K562 (cell line): ENCODE results near the gene ATF4. TPM values are rescaled to one million over a fixed set of nuclear protein-coding genes. Genes with fewer than 3 reads are reported as not detected.

Experiments
- ATAC-seq: fragments of 200-7000 bp; cut with Tn5 transposase; 3 replicates; pipeline ENCODE4 v1.9.1; 2020; ENCODE audit warnings: moderate library complexity
- BruUV-seq: library from RNA; stranded (reverse); fragments of 400-500 nt; replicated peaks from 2 replicates; lab custom pipeline; 2021; lab: Mats Ljungman, UMichigan
- CTCF ChIA-PET: fragments of 300-600 bp; formaldehyde crosslinking; extraction: SDS; loops from one replicate; lab custom pipeline; 2021; ENCODE audit warnings: low intra/inter-chr PET ratio; lab: Yijun Ruan, JAX
- POLR2A ChIA-PET: fragments of 300-600, 350-650 bp; sonication (Branson Sonifier 250); formaldehyde crosslinking; extraction: SDS; loops from one replicate; lab custom pipeline; 2021; ENCODE audit warnings: antibody characterized with exemption, inconsistent platforms; lab: Yijun Ruan, JAX
- DNase-seq, 4 experiments: peaks; one replicate each; pipeline versions ENCODE4 v3.0.0 to v3.0.0-alpha.2; 2011 to 2018; ENCODE audit warnings: low spot score in 3 of 4, mixed read lengths in 3 of 4; ENCODE audit errors: extremely low read depth in 1 of 4
- FAIRE-seq: peaks from 2 replicates; lab custom pipeline; 2011; peaks lifted over from hg19 to GRCh38; lab: Jason Lieb, UNC
- H2AFZ ChIP-seq: 2 replicates; pipeline ENCODE4 v1.6.0; 2011; ENCODE audit warnings: low read depth, low read length, control low read depth, inconsistent platforms
- H3K27ac ChIP-seq: fragments of 200-600 bp; 3 replicates; pipeline ENCODE4 v1.8.0; 2011; ENCODE audit warnings: low read depth, mild to moderate bottlenecking, control low read depth, inconsistent platforms, low read length, moderate library complexity, mixed read lengths; ENCODE audit errors: extremely low read depth
- H3K27me3 ChIP-seq, 2 experiments: fragments of 300-600 bp in 1 of 2; 2 replicates in 1 of 2; 3 replicates in 1 of 2; pipeline versions ENCODE4 v1.6.0 to v1.8.0; 2011; ENCODE audit warnings: inconsistent platforms in 2 of 2, low read length in 2 of 2, mild to moderate bottlenecking in 1 of 2, mixed read lengths in 1 of 2, moderate library complexity in 1 of 2; ENCODE audit not compliant: control insufficient read depth in 2 of 2, insufficient read depth in 2 of 2
- H3K36me3 ChIP-seq: fragments of 300-600 bp; 3 replicates; pipeline ENCODE4 v1.8.0; 2011; ENCODE audit warnings: mild to moderate bottlenecking, low read length, inconsistent platforms; ENCODE audit not compliant: control insufficient read depth, insufficient read depth
- H3K4me1 ChIP-seq, 2 experiments: fragments of 200-600 bp in 1 of 2; replicated peaks in 1 of 2; 2 replicates in 1 of 2; 3 replicates in 1 of 2; pipeline versions ENCODE4 v1.5.1 to v1.8.0; 2011; ENCODE audit warnings: inconsistent platforms in 2 of 2, low read length in 2 of 2, mild to moderate bottlenecking in 1 of 2, mixed read lengths in 1 of 2, moderate library complexity in 1 of 2; ENCODE audit not compliant: control insufficient read depth in 2 of 2, insufficient read depth in 2 of 2
- H3K4me2 ChIP-seq: 2 replicates; pipeline ENCODE4 v1.6.1; 2011; ENCODE audit warnings: low read length, control low read depth, inconsistent platforms, mixed read lengths; ENCODE audit not compliant: insufficient read depth
- H3K4me3 ChIP-seq: fragments of 200-600 bp; sonication (generic), shearing (Covaris generic); 2 replicates; pipeline ENCODE4 v1.5.1; 2016; ENCODE audit warnings: control low read depth, inconsistent platforms
- H3K79me2 ChIP-seq: fragments of 200-600 bp; 3 replicates; pipeline ENCODE4 v1.8.0; 2011; ENCODE audit warnings: low read length, inconsistent platforms; ENCODE audit not compliant: control insufficient read depth, insufficient read depth
- H3K9ac ChIP-seq, 2 experiments: 2 replicates each; pipeline versions ENCODE4 v1.6.0 to v1.6.1; 2011; ENCODE audit warnings: low read depth in 2 of 2, low read length in 2 of 2, control low read depth in 1 of 2, inconsistent platforms in 1 of 2, mild to moderate bottlenecking in 1 of 2, mixed read lengths in 1 of 2; ENCODE audit not compliant: insufficient read depth in 1 of 2
- H3K9me1 ChIP-seq: one replicate; pipeline ENCODE4 v1.6.0; 2011; ENCODE audit warnings: inconsistent platforms, mild to moderate bottlenecking, low read length, moderate library complexity; ENCODE audit not compliant: control insufficient read depth, insufficient read depth
- H3K9me3 ChIP-seq: replicated peaks from 2 replicates; pipeline ENCODE4 v1.5.1; 2011; ENCODE audit warnings: low read depth, low read length, inconsistent platforms; ENCODE audit not compliant: control insufficient read depth, insufficient read depth
- H4K20me1 ChIP-seq: replicated peaks from 2 replicates; pipeline ENCODE4 v1.6.1; 2011; ENCODE audit warnings: low read length, inconsistent platforms, mixed read lengths; ENCODE audit not compliant: control insufficient read depth, insufficient read depth
- ARID3A ChIP-seq: IDR thresholded peaks from 2 replicates; pipeline ENCODE4 v1.6.1; 2012; ENCODE audit warnings: low read depth, low read length, improper control_type of control experiment, borderline replicate concordance
- ATF1 ChIP-seq, 2 experiments: fragments of 450-650 bp in 1 of 2; IDR thresholded peaks; 2 replicates each; pipeline ENCODE4 v1.6.1; 2016; ENCODE audit warnings: missing compliant biosample characterization in 1 of 2, missing genetic modification characterization in 1 of 2
- KAT7 ChIP-seq: sonication (generic); formaldehyde crosslinking; IDR thresholded peaks from 2 replicates; pipeline ENCODE4 v1.8.0; 2022; ENCODE audit warnings: missing genetic modification reagents, mild to moderate bottlenecking, borderline replicate concordance
- MEF2D ChIP-seq: conservative IDR thresholded peaks from 2 replicates; pipeline ENCODE4 v1.6.1; 2016; ENCODE audit warnings: low read depth, missing genetic modification characterization, missing compliant biosample characterization
- POLR2G ChIP-seq: fragments of 200-400 bp; formaldehyde crosslinking; IDR thresholded peaks from 2 replicates; pipeline ENCODE4 v1.6.1; 2017; ENCODE audit warnings: low read depth, mild to moderate bottlenecking, antibody characterized with exemption, low read length, moderate library complexity
- RBFOX2 ChIP-seq: fragments of 200-400 bp; formaldehyde crosslinking; IDR thresholded peaks from 2 replicates; pipeline ENCODE4 v1.6.1; 2017; ENCODE audit warnings: low read depth, mild to moderate bottlenecking, low read length, moderate library complexity
- SP1 ChIP-seq: sonication (generic); formaldehyde crosslinking; IDR thresholded peaks from 2 replicates; pipeline ENCODE4 v1.8.1; 2022; ENCODE audit warnings: mild to moderate bottlenecking, missing genetic modification reagents
- VEZF1 ChIP-seq: fragments of 200-800 bp; sonication (Bioruptor generic); IDR thresholded peaks from 2 replicates; pipeline ENCODE4 v1.6.1; 2017; ENCODE audit warnings: missing genetic modification characterization, missing compliant biosample characterization
- WGBS: fragments of 100-300 bp; shearing (Covaris generic); methylation state at CpG from one replicate; pipeline ENCODE4 v1.1.6; 2016; ENCODE audit warnings: low coverage, mixed read lengths; ENCODE audit not compliant: insufficient coverage; ENCODE audit errors: missing lambda C conversion rate; 5-methylcytosine and 5-hydroxymethylcytosine counted together
- in situ Hi-C: fragments of 300-500 bp; cut with MboI; formaldehyde crosslinking; loops from 4 replicates; pipeline ENCODE4 v1.15.0; 2018; ENCODE audit warnings: inconsistent platforms, mixed read lengths
- intact Hi-C: fragments of 100-400 bp; cut with micrococcal nuclease; formaldehyde crosslinking; loops from 2 replicates; pipeline ENCODE4 v1.14.2; 2022
- polyA plus RNA-seq, 8 experiments: library from polyadenylated mRNA; depleted of rRNA in 4 of 8; stranded (reverse) in 5 of 8; unstranded in 3 of 8; fragments of >200 nt; fragmentation: Nextera tagmentation in 2 of 8; fragmentation: Illumina TruSeq in 1 of 8; extraction: Ambion mirVana in 2 of 8; extraction: Trizol in 1 of 8; gene quantifications; 2 replicates each; pipeline versions ENCODE4 v1.2.1 to v1.2.3, GENCODE V29; 2011 to 2014; ENCODE audit warnings: inconsistent platforms in 1 of 8, missing spikeins in 1 of 8
- total RNA-seq, 7 experiments: library from RNA; depleted of rRNA in 6 of 7; stranded (reverse); fragments of >200 nt in 6 of 7; fragmentation: Illumina TruSeq in 2 of 7; extraction: Trizol in 2 of 7; gene quantifications; 2 replicates each; pipeline versions ENCODE4 v1.2.1 to v1.2.3, GENCODE V29; 2011 to 2021; ENCODE audit warnings: low replicate concordance in 1 of 7
- TF ChIP-seq, protein P1 (sequence below): fragments of 250-450 bp; sonication (Bioruptor Pico); IDR thresholded peaks from 2 replicates; pipeline ENCODE4 v1.4.0; 2020; ENCODE audit warnings: mild to moderate bottlenecking, moderate library complexity, borderline replicate concordance

The ATF4 gene
- total and polyA plus RNA-seq, 9 of the 15 experiments (the other 6 are each of a cell fraction or from before 2014, with no cell fraction given) = 93.1 to 723 (median 355) TPM

DNA sequence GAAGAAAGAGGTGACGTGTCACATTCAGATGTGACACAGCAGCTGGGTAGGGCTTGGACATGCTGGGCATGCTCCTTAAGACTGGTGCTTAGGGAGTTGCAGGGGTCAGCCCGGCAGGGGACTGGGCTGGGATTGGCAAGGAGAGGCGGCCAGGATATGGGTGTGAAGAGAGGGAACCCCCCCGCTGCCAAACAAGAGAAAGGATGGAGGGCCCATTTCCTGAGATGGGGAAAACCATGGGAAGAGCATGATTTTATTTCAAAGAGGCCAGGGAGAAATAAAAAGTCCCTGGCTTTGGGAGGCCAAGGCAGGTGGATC, 5.3 kb downstream of the ATF4 start (continued):
- TF ChIP-seq, protein P1, sequence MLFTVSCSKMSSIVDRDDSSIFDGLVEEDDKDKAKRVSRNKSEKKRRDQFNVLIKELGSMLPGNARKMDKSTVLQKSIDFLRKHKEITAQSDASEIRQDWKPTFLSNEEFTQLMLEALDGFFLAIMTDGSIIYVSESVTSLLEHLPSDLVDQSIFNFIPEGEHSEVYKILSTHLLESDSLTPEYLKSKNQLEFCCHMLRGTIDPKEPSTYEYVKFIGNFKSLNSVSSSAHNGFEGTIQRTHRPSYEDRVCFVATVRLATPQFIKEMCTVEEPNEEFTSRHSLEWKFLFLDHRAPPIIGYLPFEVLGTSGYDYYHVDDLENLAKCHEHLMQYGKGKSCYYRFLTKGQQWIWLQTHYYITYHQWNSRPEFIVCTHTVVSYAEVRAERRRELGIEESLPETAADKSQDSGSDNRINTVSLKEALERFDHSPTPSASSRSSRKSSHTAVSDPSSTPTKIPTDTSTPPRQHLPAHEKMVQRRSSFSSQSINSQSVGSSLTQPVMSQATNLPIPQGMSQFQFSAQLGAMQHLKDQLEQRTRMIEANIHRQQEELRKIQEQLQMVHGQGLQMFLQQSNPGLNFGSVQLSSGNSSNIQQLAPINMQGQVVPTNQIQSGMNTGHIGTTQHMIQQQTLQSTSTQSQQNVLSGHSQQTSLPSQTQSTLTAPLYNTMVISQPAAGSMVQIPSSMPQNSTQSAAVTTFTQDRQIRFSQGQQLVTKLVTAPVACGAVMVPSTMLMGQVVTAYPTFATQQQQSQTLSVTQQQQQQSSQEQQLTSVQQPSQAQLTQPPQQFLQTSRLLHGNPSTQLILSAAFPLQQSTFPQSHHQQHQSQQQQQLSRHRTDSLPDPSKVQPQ = no peak
- TF ChIP-seq, all 486 proteins: peak for 0

- Histone ChIP-seq H3K4me2 (no peak overlapping the region), H2AFZ (no peak overlapping the region), H3K4me3 (no peak overlapping the region), H4K20me1 (peaks cover 22% of the 10 kb centered on the region), H3K27ac (no peak overlapping the region), H3K36me3 (peaks cover 75% of the 10 kb centered on the region), H3K27me3 (no peaks in the 10 kb centered on the region), H3K9ac (0 out of 4 replicates have a peak overlapping the region, but pooled peaks of 1 of the 2 experiments have one; percentile 35), H3K9me1 (no peaks in the 10 kb centered on the region), H3K79me2 (peaks cover 67% of the 10 kb centered on the region), H3K9me3 (no peaks in the 10 kb centered on the region), H3K4me1 (peaks cover 30 to 58% of the 10 kb centered on the region in 2 experiments; a peak in 4 of 5 replicates)
- ATAC-seq (no peak), FAIRE-seq (no peak), DNase-seq (peak in 1 of 4 experiments; percentile 18)
- ChIA-PET CTCF (no interaction called here), POLR2A (interaction anchor here (1.1 to 1.4 kb wide), 3 partner anchors 10 to 43 kb away, joined by 3 to 4 read pairs (median 4); no protein-coding TSS in a partner anchor)
- in situ Hi-C loops (no loop called here), intact Hi-C loops (loop anchor here (10.0 kb wide), 1 partner anchor 352 kb away; no protein-coding TSS in a partner anchor)
- BruUV-seq = no TSS peak
- no peak for TF ChIP-seq SP1 (CRISPR knock-in tag)
- no peak for TF ChIP-seq ARID3A
- no peak for TF ChIP-seq ATF1 (CRISPR knock-in tag; IDR thresholded peaks at IDR 0.05)
- no peak for TF ChIP-seq ATF1 (tag; IDR thresholded peaks at IDR 0.05)
- no peak for TF ChIP-seq KAT7 (CRISPR knock-in tag)
- no peak for TF ChIP-seq VEZF1
- TF ChIP-seq RBFOX2 = peak; percentile 50; the same call in 1 of the 2 replicates
- no peak for TF ChIP-seq MEF2D (tag)
- TF ChIP-seq POLR2G = peak; percentile 68
- WGBS = 67% methylated on average over 3 of the region's 4 CpGs
These were observed 6.4 kb downstream of the ATF4 start for GRCh38 chr22:39526736-39527171.
